HG03066 (cell line): ENCODE data around the gene PHAF1.

Experiments used
- ATAC-seq: cut with Tn5 transposase; IDR thresholded peaks from one replicate; pipeline ENCODE4 v1.9.1; 2021; ENCODE audit warnings: low read depth; ENCODE audit not compliant: unreplicated experiment

Gene PHAF1

DNA sequence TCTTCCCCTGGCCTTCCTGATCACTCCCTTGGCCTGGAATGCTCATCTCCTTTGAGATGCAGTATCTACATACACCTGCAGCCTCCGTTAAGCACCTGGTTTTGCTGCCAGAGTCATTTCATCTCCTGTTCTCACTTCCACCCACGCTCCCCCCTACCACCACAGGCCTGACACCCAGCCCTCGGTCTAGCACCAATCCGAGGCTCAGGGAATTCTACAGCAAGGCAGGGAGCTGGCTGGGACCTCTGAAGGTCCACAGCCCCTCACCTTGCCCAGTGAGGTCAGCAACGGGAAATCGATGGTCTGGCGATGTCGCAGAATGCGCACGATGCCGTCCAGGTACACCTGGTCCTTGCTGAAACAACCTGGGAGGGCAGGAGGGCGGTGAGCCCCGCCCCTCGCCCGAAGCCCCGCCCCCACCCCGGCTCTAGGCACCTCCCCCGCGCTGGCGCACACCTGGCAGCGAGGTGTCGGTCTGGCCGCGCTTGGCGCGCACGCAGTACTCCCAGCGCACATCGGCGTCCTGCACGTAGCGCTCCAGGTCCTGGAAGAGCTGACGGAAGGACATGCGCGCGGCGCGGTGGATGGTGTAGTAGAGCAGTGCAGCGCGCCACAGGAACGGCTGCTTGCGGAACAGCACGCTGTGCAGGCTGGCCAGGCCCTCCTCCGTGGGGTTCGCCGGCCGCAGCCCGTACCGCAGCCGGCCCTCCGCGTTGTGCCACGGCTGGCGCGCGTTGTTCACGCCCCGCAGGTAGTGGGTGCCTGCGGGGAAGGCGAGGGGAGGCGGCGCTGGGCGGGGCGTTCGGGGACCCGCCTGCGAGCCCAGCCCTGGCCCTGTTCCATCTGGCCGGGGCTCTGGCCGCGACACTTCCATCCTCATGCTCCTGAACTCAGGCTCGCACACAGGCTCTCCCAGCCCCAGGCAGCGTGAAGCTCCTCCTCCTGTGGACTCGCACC is 68.3 kb downstream of the PHAF1 start:
- no peak for ATAC-seq

GRCh38 chr16:67179421-67180080 is 69.8 kb downstream of the PHAF1 start:
- no peak for ATAC-seq

GRCh38 chr16:67180166-67180565 is 70.4 kb downstream of the PHAF1 start:
- no peak for ATAC-seq

DNA sequence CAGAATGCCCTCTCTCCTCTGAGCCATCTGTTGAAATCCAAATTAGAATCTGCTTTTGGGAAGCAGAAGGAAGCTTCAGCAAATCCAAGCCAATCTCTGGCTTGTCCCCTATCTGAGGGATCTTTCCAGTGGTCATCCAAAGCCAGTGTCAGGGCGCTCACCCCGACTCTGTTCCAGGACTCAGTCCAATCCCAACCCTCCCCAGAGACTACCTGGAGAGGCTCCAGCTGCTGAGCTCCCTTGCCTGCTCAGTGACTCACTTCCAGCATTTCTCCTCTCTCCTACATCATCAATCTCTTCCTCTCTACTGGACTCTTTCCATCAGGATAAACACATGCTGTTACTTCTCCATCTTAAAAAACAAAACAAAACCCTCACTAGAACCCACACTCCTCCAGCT is 71.6 kb downstream of the PHAF1 start:
- ATAC-seq, result no peak

- no peak for ATAC-seq
Measured at GRCh38 chr16:67182288-67182687, 72.5 kb downstream of the PHAF1 start.

GRCh38 chr16:67183284-67183626 is 73.5 kb downstream of the PHAF1 start:
- ATAC-seq, result no peak

GRCh38 chr16:67183627-67184452 is 74.1 kb downstream of the PHAF1 start, which contains the start of gene MATCAP1:
Gene MATCAP1 (minus strand): TSS chr16:67183963. CDS start chr16:67180610, 3,353 bp downstream.
- ATAC-seq, result peak; percentile 93

- no peak for ATAC-seq
Measured at GRCh38 chr16:67184453-67184994, 74.8 kb downstream of the PHAF1 start.

DNA sequence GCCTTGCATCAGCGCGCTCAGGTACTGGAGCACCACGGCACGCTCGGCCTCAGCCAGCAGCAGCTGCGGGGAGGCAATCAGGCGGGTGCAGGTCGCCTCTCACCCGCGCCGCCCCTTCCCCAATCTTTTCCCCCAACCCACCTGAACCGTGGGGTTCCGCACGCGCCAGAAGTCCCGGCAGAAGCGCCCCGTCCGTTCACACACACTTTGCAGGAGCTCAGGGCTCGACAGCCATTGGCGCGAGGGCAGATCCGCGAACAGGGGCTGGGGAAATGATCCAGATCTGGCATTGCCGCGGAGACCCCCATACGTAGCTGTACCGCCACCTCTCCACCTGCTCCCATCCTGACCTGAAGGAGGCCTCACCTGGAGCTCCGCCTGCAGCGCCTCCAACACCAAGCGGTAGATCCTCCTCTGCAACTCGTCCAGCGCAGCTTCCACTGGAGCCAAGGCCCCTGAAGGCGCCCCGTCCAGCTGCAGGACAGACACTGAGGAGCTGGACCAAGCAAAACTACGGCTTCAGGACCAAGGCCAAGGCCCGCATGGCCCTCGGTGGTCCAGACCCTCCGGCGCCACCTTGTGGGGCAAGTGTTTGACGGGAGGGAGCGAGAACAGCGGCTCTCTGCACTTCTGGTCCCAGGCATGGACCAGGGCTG is 75.4 kb downstream of the PHAF1 start:
- ATAC-seq, result no peak

- ATAC-seq, result no peak
Measured at GRCh38 chr16:67185651-67186134, 76.0 kb downstream of the PHAF1 start.

GRCh38 chr16:67186550-67186950 is 76.8 kb downstream of the PHAF1 start:
- no peak for ATAC-seq

GRCh38 chr16:67187175-67187890 is 77.6 kb downstream of the PHAF1 start:
- ATAC-seq, result no peak

- no peak for ATAC-seq
Measured at GRCh38 chr16:67188323-67188722, 78.6 kb downstream of the PHAF1 start.

GRCh38 chr16:67188798-67189197 is 79.1 kb downstream of the PHAF1 start:
- ATAC-seq, result no peak

GRCh38 chr16:67190041-67190440 is 80.3 kb downstream of the PHAF1 start, which contains the start of gene EXOC3L1:
Gene EXOC3L1 (minus strand): TSS chr16:67190136. CDS start chr16:67189676, 460 bp downstream.
- no peak for ATAC-seq

DNA sequence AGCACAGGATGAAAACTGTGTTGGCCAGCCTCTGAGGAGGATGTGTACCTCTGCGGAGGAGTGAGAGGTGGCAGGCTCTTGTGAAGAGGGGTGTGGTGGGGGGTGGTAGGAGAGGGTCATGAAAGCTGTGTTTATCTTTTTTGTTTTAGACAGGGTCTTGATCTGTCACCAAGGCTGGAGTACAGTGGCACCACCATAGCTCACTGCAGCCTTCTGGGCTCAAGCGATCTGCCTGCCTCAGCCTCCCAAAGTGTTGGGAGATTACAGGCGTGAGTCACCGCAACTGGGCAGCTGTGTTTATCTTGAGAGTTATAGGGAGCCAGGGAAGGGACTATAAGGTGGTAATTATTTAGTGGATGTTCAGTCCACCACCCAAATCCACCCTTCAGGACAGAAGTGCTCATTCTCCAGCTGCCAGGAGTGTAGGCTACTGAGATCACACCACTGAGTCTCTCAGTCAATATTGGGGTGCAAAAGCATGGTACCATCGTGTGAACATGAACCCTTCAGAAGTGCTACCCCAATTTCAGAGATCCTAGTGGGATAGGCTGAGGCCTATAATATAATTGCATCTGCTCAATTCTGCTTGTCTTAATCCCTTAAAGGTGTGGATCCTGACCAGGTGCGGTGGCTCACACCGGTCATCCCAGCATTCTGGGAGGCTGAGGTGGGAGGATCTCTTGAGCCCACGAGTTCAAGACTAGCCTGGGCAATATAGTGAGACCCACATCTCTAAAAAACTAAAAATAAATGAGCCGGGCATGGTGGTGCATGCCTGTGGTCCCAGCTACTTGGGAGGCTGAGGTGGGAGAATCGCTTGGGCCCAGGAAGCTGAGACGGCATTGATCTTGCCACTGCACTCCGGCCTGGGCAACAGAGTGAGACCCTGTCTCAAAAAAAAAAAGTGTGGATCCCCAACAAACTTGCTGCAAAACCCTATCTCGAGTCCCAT is 81.0 kb downstream of the PHAF1 start:
- ATAC-seq, result no peak

- ATAC-seq, result no peak
Measured at GRCh38 chr16:67191411-67191994, 81.8 kb downstream of the PHAF1 start.
